IPS-NIHi11 (cell line): ENCODE data around the gene PTPRF.

Experiments used
- DNase-seq: peaks from one replicate; pipeline ENCODE4 v3.0.0; 2012; ENCODE audit warnings: mixed read lengths, low spot score

Gene PTPRF

GRCh38 chr1:43669878-43670277 is 139.2 kb downstream of the PTPRF start:
- no peak for DNase-seq

GRCh38 chr1:43671193-43671592 is 140.5 kb downstream of the PTPRF start:
- no peak for DNase-seq

GRCh38 chr1:43671626-43672330 is 141.1 kb downstream of the PTPRF start:
- no peak for DNase-seq

- no peak for DNase-seq
Observed at GRCh38 chr1:43673261-43673660, 142.6 kb downstream of the PTPRF start.
